Measurements from ENCODE around the gene PDE8B.

PDE8B gene

DNA sequence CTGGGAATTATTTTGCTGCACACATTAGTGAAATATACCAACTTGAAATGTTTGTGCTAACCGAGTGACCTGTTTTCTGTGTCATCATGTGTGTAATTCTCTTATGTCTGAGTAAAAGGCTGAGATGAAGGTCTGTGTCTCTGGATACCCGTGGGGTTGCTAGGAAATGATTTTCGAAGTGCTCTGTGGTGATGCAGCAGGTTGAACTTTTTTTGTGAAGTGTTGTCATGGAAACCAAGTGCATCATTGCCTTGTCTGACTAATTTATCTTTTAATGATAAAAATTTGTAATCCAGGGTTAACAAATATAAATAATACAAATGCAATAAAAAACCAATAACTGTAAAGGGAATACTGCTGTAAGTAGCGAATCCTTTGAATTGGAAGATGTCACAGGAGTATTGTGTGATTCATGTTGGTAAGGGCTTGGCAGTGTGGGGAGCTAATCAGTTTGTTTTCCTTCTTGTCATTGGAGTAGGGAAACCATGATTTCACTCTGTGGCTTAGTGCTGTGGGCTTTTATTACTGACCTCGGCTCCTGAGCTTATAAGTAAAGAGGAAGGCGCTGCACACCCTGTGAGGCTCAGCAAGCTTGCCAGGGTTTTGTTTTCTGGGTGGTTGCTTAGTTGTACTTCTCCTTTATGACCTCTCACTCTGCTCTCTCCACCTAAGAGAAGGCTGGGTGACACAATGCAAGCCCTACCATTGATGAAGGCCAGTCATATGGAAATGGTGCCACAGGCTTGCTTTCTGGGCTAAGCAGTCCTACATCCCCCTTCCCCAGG, 22.3 kb downstream of the PDE8B start:
- DNase-seq, result no peak

- no peak for DNase-seq
Measured at GRCh38 chr5:77235846-77236721, 25.6 kb downstream of the PDE8B start.

DNA sequence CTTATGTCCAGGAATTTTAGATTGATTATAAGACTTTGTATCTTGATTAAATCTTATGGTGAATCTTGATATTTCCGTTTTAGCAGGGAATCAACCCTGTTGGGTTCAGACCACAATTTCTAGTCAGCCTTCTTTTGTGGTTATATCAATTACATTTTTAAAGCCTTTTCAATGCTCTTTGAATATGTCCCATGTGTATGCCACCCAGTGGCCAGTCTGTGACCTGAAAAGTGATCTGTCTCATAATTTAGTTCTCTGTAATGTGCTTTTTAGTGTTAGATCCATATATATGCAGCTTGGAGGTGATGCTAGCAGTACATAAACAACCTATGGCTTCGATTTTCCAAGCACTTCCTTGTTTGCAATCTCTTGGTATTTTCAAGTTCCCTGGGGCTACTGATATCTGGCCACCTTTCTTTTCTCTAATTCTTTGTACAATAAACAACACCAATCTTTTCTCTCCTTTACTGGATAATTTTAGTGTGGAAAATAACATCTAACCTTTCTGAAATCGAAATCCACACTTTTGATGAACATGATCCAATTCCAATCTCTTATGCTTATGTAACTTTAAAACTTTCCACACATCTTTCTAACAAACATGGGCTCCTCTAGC, 28.8 kb downstream of the PDE8B start:
- DNase-seq, result no peak

- no peak for DNase-seq
Measured at GRCh38 chr5:77241444-77241843, 31.0 kb downstream of the PDE8B start.

GRCh38 chr5:77249475-77249874, 39.0 kb downstream of the PDE8B start:
- DNase-seq, result no peak

- no peak for DNase-seq
Measured at GRCh38 chr5:77250021-77250420, 39.5 kb downstream of the PDE8B start.

- no peak for DNase-seq
Measured at GRCh38 chr5:77251921-77252320, 41.4 kb downstream of the PDE8B start.

GRCh38 chr5:77255617-77256016, 45.1 kb downstream of the PDE8B start:
- no peak for DNase-seq

- no peak for DNase-seq
Measured at GRCh38 chr5:77256406-77256805, 45.9 kb downstream of the PDE8B start.

DNA sequence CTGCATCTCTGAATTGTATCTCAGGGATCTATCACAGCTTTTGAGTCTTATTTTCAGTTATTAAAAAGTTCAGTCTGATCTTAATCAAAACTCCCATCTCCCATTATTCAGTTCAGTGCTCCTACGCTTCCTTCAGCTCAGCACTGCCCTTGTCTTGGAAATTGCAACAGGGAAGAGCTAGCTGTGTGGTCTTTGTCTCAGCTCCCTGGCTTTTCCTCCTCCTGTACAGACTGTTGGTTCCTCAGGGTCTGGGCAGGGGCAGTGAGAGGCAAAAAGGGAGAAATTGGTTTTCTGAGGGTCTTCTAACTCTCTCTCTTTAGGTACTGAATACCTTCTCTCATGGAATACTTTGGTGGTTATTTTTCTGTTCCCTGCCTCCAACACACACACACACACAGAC, 48.2 kb downstream of the PDE8B start:
- no peak for DNase-seq

GRCh38 chr5:77259476-77259875, 49.0 kb downstream of the PDE8B start:
- no peak for DNase-seq

GRCh38 chr5:77262697-77263096, 52.2 kb downstream of the PDE8B start:
- no peak for DNase-seq

GRCh38 chr5:77266291-77266690, 55.8 kb downstream of the PDE8B start:
- no peak for DNase-seq

- DNase-seq, result no peak
Measured at GRCh38 chr5:77267496-77267895, 57.0 kb downstream of the PDE8B start.

DNA sequence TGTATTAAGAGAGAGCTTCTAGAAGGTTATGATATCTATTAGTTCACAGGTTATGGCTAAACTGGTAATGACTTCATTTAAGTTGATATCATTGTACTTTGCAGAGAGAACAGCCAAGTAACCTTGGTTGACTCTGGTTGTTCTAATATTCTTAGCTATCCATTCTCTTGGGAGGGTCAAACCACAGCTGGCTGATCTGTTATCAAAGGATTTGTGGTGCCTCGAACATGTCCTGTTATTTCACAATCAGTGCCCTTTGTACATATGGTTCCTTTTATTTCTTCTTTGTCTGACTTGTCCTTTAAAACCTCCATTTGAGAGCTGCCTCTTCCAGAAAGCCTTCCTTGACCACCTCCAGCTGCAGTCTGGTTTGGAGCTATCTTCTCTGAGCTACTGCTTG, 61.7 kb downstream of the PDE8B start:
- no peak for DNase-seq

DNA sequence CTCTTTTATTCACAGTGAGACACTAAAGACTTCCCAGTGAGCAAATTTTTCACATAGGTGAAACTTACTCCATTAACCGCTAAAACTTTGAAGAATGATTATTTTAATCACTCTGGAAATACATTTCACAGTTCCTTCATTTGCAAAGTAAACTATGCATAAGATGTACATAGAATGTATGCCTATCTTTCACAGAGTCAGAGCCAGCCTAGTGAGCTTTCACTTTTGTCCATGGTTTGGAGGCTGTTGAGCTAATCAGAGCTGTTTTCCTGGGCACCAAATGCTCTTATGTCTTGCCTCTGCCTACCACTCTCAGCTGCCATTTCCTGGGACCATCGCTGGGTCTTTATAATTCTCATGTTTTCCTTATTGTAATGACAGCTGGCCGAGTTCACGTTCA, 67.3 kb downstream of the PDE8B start:
- DNase-seq, result no peak

DNA sequence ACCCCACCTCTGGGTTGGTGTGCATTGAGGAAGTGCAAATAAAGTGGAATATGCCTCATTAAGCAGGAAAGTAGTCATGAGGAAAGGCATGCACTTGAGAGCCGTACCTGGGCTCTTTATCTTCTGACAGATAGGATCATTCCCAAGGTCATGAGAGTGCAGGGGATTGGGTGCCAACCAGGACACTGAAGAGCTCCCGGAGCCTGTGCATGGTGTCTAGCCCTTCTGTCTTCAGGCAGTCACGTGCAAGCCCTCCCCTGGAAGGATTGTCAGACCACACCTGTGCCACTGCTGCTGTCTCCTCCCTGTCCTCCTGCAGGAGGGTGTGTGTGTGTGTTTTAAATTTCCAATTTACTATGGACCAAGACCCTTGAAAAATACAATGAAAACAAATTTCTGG, 69.6 kb downstream of the PDE8B start:
- no peak for DNase-seq

- DNase-seq, result no peak
Measured at GRCh38 chr5:77281969-77282336, 71.5 kb downstream of the PDE8B start.

DNA sequence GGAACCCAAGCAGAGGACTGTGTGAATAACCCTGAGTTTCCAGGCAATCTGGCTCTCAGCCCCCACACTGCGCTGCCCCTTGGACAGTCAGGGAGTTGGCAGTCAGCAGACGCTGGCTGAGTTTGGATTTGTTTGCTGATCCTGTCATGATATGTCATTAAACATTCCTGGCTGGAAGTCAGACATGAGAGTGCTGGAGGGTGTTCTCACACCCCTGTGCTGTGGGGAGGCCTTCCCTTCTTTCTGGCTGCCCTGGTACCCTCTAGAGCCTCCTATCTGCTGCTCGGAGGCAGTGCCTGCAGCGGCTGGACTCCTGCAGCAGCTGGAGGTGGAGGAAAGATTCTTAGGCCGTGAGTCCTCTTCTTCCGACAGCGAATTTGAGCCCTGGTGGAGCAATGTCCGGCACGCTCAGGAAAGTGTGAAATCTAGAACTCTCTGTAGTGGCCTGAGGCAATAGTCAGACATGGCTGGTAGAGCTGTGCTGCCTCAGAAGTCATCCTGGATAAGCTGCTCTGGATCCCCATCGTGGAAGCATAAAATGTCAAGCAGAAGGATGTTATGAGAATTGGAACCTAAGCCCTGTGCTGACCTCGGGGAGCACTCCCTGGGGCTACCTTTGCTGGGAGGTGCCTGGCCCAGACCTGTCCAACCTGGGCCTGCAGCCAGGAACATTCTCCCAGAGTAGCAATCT, 72.0 kb downstream of the PDE8B start:
- no peak for DNase-seq

DNA sequence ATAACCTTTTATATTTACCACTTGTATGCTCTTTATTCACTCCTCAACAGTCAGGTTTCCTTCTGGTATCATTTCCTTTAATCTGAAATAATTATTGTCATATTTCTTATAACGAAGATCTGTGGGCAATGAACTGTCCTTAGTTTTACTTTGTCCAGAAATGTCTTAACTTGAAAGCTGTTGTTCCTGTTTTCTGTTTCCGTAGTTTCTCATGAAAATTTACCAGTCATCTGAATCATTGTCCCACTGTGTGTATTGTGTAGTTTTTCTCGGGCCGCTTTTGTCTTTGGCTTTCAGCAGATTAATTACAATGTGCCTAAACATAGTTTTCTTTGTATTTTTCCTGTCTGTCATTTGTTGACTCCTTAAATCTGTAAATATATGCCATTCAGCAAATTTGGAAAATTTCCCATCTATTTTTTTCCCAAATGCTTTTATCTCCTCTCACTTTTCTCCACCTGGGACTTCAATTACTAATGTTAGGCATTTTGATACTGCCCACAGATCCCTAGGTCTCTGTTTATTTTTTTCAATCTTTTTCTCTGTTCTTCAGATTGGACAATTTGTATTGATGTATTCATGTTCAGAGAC, 74.9 kb downstream of the PDE8B start:
- no peak for DNase-seq

GRCh38 chr5:77292026-77292757, 81.7 kb downstream of the PDE8B start:
- no peak for DNase-seq

GRCh38 chr5:77294185-77294584, 83.7 kb downstream of the PDE8B start:
- no peak for DNase-seq
